ENCODE data around the gene ATF6B.

DNA sequence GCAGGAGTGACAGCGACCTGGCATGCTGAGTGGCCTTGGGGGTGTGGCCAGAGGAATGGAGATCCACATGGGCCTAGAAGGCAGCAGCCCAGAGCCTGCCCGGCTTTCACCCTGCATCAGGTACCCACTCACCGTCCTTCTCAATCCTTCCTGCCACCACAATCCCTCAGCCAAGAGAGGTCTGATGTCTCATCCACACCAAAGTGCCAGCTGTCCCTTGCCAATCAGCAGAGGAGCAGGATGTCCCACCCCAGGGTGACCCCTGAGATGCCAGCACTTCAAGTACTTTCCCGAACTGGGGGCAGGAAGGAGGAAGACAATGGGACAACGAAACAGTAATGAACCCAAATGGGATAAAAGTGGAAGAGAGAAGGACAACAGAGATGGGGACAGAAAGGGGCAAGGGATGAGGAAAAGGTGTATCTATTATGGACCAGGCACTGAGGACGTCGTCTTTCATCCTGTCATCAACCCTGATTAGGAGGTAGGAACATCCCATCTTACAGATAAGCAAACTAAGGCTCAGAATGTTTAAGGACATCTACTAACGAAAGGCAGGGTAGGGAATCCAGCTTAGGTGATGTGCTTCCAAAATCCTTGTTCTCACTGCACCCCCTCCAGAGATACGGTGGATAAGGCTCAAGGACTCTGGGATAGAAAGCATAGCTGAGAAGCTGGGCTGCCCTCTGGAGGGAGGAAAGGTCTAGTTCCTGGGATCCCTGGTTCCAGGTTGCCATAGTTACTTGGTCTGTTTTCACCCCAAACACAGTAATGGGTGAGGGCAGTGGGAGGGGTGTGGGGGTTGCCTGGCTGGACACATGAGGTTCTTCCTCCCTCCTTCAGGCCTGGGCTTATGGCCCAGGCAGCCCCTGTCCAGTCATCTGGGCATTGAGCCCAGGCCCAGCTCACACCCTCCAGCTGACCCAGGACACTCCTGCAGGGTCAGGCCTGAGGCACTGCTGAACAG, 14.4 kb downstream of the ATF6B start:
- no peak for TF ChIP-seq POLR2A (IDR thresholded peaks at IDR 0.05)
- TF ChIP-seq, protein P1, sequence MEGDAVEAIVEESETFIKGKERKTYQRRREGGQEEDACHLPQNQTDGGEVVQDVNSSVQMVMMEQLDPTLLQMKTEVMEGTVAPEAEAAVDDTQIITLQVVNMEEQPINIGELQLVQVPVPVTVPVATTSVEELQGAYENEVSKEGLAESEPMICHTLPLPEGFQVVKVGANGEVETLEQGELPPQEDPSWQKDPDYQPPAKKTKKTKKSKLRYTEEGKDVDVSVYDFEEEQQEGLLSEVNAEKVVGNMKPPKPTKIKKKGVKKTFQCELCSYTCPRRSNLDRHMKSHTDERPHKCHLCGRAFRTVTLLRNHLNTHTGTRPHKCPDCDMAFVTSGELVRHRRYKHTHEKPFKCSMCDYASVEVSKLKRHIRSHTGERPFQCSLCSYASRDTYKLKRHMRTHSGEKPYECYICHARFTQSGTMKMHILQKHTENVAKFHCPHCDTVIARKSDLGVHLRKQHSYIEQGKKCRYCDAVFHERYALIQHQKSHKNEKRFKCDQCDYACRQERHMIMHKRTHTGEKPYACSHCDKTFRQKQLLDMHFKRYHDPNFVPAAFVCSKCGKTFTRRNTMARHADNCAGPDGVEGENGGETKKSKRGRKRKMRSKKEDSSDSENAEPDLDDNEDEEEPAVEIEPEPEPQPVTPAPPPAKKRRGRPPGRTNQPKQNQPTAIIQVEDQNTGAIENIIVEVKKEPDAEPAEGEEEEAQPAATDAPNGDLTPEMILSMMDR (IDR thresholded peaks at IDR 0.05), result peak in 2 of 3 donors; percentile 83 to 90
